PC-9 (cell line): ENCODE data around the gene KCNMB1. TPM values are rescaled to one million over a fixed set of nuclear protein-coding genes. Genes with fewer than 3 reads are reported as not detected.

Experiments
- BruUV-seq: library from RNA; stranded (reverse); fragments of 400-500 nt; replicated peaks from 2 replicates; lab custom pipeline; 2021; lab: Mats Ljungman, UMichigan
- CTCF ChIA-PET: fragments of 300-600 bp; sonication (Branson Sonifier 250); formaldehyde crosslinking; loops from one replicate; lab custom pipeline; 2022; ENCODE audit warnings: antibody characterized with exemption; lab: Charles Lee
- POLR2A ChIA-PET: fragments of 300-600 bp; sonication (Branson Sonifier 250); formaldehyde crosslinking; loops from one replicate; lab custom pipeline; 2022; ENCODE audit warnings: antibody characterized with exemption; ENCODE audit not compliant: unreplicated experiment; lab: Charles Lee
- DNase-seq, 2 experiments: peaks; one replicate each; pipeline versions ENCODE4 v3.0.0 to v3.0.0-alpha.2; 2015 to 2022; ENCODE audit warnings: mixed read lengths in 1 of 2
- H2AFZ ChIP-seq: fragments of 200-600 bp; sonication (generic); 2 replicates; pipeline ENCODE4 v1.8.1; 2017; ENCODE audit warnings: antibody characterized with exemption
- H3F3A ChIP-seq: fragments of 200-600 bp; sonication (generic); 2 replicates; pipeline ENCODE4 v1.8.1; 2017; ENCODE audit warnings: antibody characterized with exemption, mild to moderate bottlenecking, low read depth; ENCODE audit not compliant: insufficient read depth
- H3K27ac ChIP-seq: fragments of 200-600 bp; sonication (generic); 2 replicates; pipeline ENCODE4 v1.6.1; 2016; ENCODE audit warnings: mixed run types
- H3K27me3 ChIP-seq: fragments of 200-600 bp; sonication (generic); 2 replicates; pipeline ENCODE4 v1.6.1; 2016; ENCODE audit warnings: low read depth, mixed run types; ENCODE audit not compliant: insufficient read depth
- H3K36me3 ChIP-seq: fragments of 200-600 bp; sonication (generic); 2 replicates; pipeline ENCODE4 v1.6.1; 2016; ENCODE audit warnings: low read depth, mixed run types
- H3K4me1 ChIP-seq: fragments of 200-600 bp; sonication (generic); replicated peaks from 2 replicates; pipeline ENCODE4 v1.6.1; 2016; ENCODE audit warnings: mixed run types; ENCODE audit not compliant: insufficient read depth
- H3K4me2 ChIP-seq: fragments of 200-600 bp; sonication (generic); 2 replicates; pipeline ENCODE4 v1.6.1; 2017; ENCODE audit warnings: mixed run types
- H3K4me3 ChIP-seq: fragments of 200-600 bp; sonication (generic); 2 replicates; pipeline ENCODE4 v1.6.1; 2016; ENCODE audit warnings: mixed run types
- H3K79me2 ChIP-seq: fragments of 200-600 bp; sonication (generic); 2 replicates; pipeline ENCODE4 v1.6.1; 2017; ENCODE audit warnings: low read depth, mixed run types
- H3K9me2 ChIP-seq: fragments of 200-600 bp; sonication (generic); 2 replicates; pipeline ENCODE4 v1.8.1; 2017; ENCODE audit warnings: mild to moderate bottlenecking; ENCODE audit not compliant: insufficient read depth
- H3K9me3 ChIP-seq: fragments of 200-600 bp; sonication (generic); 2 replicates; pipeline ENCODE4 v1.8.1; 2016; ENCODE audit warnings: low read depth; ENCODE audit not compliant: insufficient read depth
- H4K20me1 ChIP-seq: fragments of 200-600 bp; sonication (generic); 2 replicates; pipeline ENCODE4 v1.8.1; 2017; ENCODE audit not compliant: insufficient read depth
- CTCF ChIP-seq: fragments of 200-600 bp; sonication (generic); conservative IDR thresholded peaks from 2 replicates; pipeline ENCODE4 v1.6.1; 2017; ENCODE audit warnings: mixed run types, antibody characterized with exemption, mild to moderate bottlenecking, moderate library complexity
- EZH2 ChIP-seq: fragments of 200-600 bp; sonication (generic); IDR thresholded peaks from 2 replicates; pipeline ENCODE4 v1.8.0; 2017; ENCODE audit warnings: antibody characterized with exemption, low read depth
- intact Hi-C: fragments of 100-400 bp; cut with micrococcal nuclease; formaldehyde crosslinking; loops from one replicate; pipeline ENCODE4 v1.10.0; 2022; ENCODE audit not compliant: unreplicated experiment
- total RNA-seq: library from RNA; stranded (reverse); gene quantifications from 2 replicates; pipeline ENCODE4 v1.2.3, GENCODE V29; 2021

KCNMB1 gene
- total RNA-seq, 1 experiment from 2014 or later = not detected

- Histone ChIP-seq H3K79me2 (no peaks in the 10 kb centered on the region), H3K27ac (no peak overlapping the region), H3K9me3 (no peaks in the 10 kb centered on the region), H3K4me1 (no peaks in the 10 kb centered on the region), H3K36me3 (no peaks in the 10 kb centered on the region), H2AFZ (no peak overlapping the region), H3K9me2 (no peaks in the 10 kb centered on the region), H3F3A (no peaks in the 10 kb centered on the region), H3K27me3 (peaks cover 20% of the 10 kb centered on the region), H3K4me3 (no peak overlapping the region), H3K4me2 (no peak overlapping the region), H4K20me1 (no peaks in the 10 kb centered on the region)
- BruUV-seq = no TSS peak
- intact Hi-C loops = loop anchor here (10.0 kb wide), 2 partner anchors 363 to 903 kb away; no protein-coding TSS in a partner anchor
- DNase-seq = no peak
- ChIA-PET POLR2A (no interaction called here), CTCF (no interaction called here)
- TF ChIP-seq CTCF (no peak), EZH2 (no peak)
Measured at GRCh38 chr5:170431571-170431970, 42.4 kb upstream of the KCNMB1 start.

- H3K4me2 ChIP-seq = no peak overlapping the region
- ChIA-PET CTCF (no interaction called here), POLR2A (no interaction called here)
- no peak overlapping the region for H3K27ac ChIP-seq
- H3F3A ChIP-seq = no peaks in the 10 kb centered on the region
- TF ChIP-seq EZH2 (no peak), CTCF (no peak)
- no peak overlapping the region for H3K4me3 ChIP-seq
- H3K9me3 ChIP-seq = no peaks in the 10 kb centered on the region
- no peaks in the 10 kb centered on the region for H3K9me2 ChIP-seq
- no peak overlapping the region for H2AFZ ChIP-seq
- peaks cover 20% of the 10 kb centered on the region for H3K27me3 ChIP-seq
- H3K4me1 ChIP-seq = no peaks in the 10 kb centered on the region
- H3K36me3 ChIP-seq = no peaks in the 10 kb centered on the region
- BruUV-seq = no TSS peak
- no peak for DNase-seq
- H4K20me1 ChIP-seq = no peaks in the 10 kb centered on the region
- H3K79me2 ChIP-seq = no peaks in the 10 kb centered on the region
- intact Hi-C loops = loop anchor here (10.0 kb wide), 2 partner anchors 364 to 904 kb away; no protein-coding TSS in a partner anchor
Measured at GRCh38 chr5:170430866-170431437, 41.8 kb upstream of the KCNMB1 start.

GRCh38 chr5:170430256-170430655 is 41.1 kb upstream of the KCNMB1 start:
- Histone ChIP-seq H3K36me3 (no peaks in the 10 kb centered on the region), H3K27me3 (peaks cover 20% of the 10 kb centered on the region), H3K4me3 (no peak overlapping the region), H2AFZ (no peak overlapping the region), H3K79me2 (no peaks in the 10 kb centered on the region), H3K4me2 (no peak overlapping the region), H3F3A (no peaks in the 10 kb centered on the region), H3K27ac (no peak overlapping the region), H3K9me3 (no peaks in the 10 kb centered on the region), H3K9me2 (no peaks in the 10 kb centered on the region), H4K20me1 (no peaks in the 10 kb centered on the region), H3K4me1 (no peaks in the 10 kb centered on the region)
- no TSS peak for BruUV-seq
- CTCF ChIA-PET = no interaction called here
- intact Hi-C loops = loop anchor here (10.0 kb wide), 2 partner anchors 365 to 905 kb away; no protein-coding TSS in a partner anchor
- no peak for DNase-seq
- POLR2A ChIA-PET = no interaction called here
- no peak for TF ChIP-seq CTCF
- TF ChIP-seq EZH2 = no peak
